GM19193 (cell line): ENCODE measurements around the gene SOHLH2.

ENCODE experiments used
- POLR2A ChIP-seq: IDR thresholded peaks from 4 replicates; pipeline ENCODE4 v1.6.1; 2011; ENCODE audit not compliant: insufficient read depth, insufficient read length; ENCODE audit errors: extremely low read depth

SOHLH2 gene, protein sequence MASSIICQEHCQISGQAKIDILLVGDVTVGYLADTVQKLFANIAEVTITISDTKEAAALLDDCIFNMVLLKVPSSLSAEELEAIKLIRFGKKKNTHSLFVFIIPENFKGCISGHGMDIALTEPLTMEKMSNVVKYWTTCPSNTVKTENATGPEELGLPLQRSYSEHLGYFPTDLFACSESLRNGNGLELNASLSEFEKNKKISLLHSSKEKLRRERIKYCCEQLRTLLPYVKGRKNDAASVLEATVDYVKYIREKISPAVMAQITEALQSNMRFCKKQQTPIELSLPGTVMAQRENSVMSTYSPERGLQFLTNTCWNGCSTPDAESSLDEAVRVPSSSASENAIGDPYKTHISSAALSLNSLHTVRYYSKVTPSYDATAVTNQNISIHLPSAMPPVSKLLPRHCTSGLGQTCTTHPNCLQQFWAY

GRCh38 chr13:36214163-36214921 is at the start of gene SOHLH2:
TSS of gene SOHLH2 (minus strand) at chr13:36214556. CDS start at chr13:36214526, 30 bp downstream.
- no peak for TF ChIP-seq POLR2A

DNA sequence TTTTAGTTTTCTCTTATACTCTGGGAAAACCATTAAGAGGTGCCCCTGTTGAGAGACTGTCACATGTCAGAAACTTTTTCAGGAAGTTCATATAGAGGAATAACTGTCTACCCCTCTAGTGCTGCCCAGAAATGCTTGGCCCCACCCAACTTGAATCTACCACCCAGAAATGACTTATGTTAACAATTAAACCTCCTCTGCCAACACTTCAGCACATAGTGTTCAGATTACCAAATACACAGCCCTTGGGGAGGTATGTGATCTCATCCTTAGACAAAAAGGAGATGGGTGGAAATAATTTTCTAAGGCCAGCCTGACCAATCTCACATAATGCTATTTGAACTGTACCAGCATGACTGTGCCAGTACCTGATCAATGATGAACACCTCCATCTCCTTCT is 47.6 kb upstream of the SOHLH2 start:
- no peak for TF ChIP-seq POLR2A

GRCh38 chr13:36261011-36261410 is 46.7 kb upstream of the SOHLH2 start:
- TF ChIP-seq POLR2A, result no peak

DNA sequence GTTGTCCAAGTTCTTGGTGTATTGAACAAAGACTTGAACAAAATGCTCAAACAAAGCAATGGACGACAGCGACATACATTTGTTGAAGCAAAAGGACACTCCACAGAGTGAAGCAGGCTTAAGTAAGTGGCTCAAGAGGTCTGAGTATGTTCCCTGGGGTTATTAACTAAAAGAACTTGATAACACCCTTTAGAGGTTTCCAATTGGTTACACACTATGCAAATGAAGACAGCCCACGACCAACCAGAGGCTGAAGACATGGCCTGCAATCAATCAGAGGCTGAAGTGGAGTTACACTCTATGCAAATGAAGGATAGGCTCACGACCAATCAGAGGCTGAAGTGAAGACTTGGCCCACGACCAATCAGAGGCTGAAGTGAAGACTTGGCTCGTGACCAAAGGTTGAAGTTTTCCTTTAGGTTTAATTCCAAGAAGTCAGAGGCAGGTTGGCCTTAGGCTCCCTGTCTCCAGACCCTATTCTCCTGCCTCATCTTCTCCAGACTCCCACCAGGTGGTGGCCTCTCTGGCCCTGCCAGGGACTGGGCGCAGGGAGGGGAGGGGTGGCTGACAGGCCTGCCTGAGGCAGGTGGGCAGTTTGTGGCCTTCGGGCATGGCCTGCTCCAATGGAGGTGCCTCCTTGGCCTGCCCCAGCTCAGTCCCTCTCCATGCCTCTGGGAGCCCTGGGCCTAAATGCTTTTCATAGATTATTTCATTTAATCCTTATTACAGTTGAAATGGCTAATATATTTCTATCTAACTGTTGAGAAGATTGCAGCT is 45.2 kb upstream of the SOHLH2 start:
- TF ChIP-seq POLR2A, result no peak

GRCh38 chr13:36258831-36259230 is 44.5 kb upstream of the SOHLH2 start:
- no peak for TF ChIP-seq POLR2A

- TF ChIP-seq POLR2A, result no peak
Measured at GRCh38 chr13:36251526-36251925, 37.2 kb upstream of the SOHLH2 start.

GRCh38 chr13:36251017-36251416 is 36.7 kb upstream of the SOHLH2 start:
- TF ChIP-seq POLR2A, result no peak

DNA sequence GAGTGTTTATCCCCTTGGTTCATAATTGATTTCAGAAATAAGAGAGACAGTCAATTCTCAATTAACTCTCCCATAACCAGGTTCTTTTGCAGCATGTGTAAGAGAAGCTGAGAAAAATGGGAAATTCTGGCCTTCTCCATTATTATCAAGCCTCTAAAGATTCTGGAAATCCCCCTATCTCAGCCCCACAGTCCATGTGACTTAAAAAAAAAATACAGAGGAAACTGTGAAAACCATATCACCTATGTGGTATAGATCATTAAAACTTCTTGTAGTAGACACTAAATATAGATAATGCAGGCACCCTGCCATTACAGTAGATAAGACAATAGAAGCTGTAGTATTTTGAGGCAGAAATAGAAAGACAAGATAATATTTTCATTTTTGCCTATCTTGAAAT is 34.3 kb upstream of the SOHLH2 start:
- no peak for TF ChIP-seq POLR2A

- no peak for TF ChIP-seq POLR2A
Measured at GRCh38 chr13:36244990-36245389, 30.6 kb upstream of the SOHLH2 start.

- TF ChIP-seq POLR2A, result no peak
Measured at GRCh38 chr13:36244073-36244472, 29.7 kb upstream of the SOHLH2 start.

DNA sequence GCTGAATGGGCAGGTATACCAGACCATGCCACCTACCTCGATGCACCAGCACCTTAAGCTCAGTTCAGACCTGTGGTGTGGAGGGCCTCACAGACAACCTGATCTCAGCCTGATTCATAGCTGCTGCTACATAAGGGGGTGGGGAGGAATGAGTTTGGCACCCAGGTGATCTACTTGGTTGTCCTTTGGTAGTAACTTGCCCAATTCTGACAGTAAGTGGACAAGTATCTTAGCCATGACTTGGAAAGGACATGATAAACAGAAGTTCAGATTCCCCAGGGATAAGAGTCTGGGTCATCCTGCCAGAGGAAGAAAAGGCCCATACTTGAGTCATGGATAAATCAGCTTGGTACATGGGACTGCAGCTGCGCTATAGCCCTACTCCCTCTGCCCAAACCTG is 28.4 kb upstream of the SOHLH2 start:
- TF ChIP-seq POLR2A, result no peak

GRCh38 chr13:36231236-36231635 is 16.9 kb upstream of the SOHLH2 start:
- TF ChIP-seq POLR2A, result no peak

DNA sequence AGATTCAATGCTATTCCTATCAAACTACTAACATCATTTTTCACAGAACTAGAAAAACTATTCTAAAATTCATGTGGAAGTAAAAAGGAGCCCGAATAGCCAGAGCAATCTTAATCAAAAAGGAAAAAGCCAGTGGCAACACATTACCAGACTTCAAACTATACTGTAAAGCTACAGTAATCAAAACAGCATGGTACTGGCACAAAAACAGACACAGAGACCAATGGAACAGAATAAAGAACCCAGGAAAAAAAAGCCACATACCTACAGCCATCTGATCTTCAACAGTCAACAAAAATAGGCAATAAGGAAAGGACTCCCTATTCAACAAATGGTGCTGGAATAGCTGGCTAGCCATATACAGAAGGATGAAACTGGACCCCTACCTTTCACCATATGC is 10.4 kb upstream of the SOHLH2 start:
- TF ChIP-seq POLR2A, result no peak

DNA sequence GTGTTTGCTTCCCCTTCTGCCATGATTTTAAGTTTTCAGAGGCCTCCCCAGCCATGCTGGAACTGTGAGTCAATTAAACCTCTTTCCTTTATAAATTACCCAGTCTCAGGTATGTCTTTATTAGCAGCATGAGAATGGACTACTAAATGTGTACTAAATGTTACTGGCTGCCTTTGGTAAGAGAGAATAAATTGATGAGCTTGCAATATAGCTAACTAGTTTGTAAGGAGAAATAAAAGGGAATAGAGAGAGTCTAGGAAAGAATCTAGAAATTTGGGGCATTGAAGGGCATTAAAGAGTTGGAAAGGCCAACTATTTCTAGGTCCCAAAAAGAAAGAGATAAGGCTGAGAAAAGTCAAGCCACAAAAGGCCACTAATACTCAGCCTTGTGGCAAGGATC is 5.5 kb upstream of the SOHLH2 start:
- TF ChIP-seq POLR2A, result no peak

- no peak for TF ChIP-seq POLR2A
Measured at GRCh38 chr13:36217456-36217855, 3.1 kb upstream of the SOHLH2 start.
